OCI-LY1 (cell line): ENCODE data around the gene BTG4.

Experiments
- CTCF ChIP-seq: fragments of 200-600 bp; sonication (generic), shearing (Covaris generic); IDR thresholded peaks from 2 replicates; pipeline ENCODE4 v1.5.1; 2017; ENCODE audit warnings: mild to moderate bottlenecking, antibody characterized with exemption, low read length, moderate library complexity, mixed read lengths
- EZH2 ChIP-seq: fragments of 200-600 bp; sonication (generic), shearing (Covaris generic); IDR thresholded peaks from 2 replicates; pipeline ENCODE4 v1.8.0; 2017; ENCODE audit warnings: borderline replicate concordance, mixed run types, mild to moderate bottlenecking, antibody characterized with exemption, low read length, moderate library complexity, mixed read lengths

DNA sequence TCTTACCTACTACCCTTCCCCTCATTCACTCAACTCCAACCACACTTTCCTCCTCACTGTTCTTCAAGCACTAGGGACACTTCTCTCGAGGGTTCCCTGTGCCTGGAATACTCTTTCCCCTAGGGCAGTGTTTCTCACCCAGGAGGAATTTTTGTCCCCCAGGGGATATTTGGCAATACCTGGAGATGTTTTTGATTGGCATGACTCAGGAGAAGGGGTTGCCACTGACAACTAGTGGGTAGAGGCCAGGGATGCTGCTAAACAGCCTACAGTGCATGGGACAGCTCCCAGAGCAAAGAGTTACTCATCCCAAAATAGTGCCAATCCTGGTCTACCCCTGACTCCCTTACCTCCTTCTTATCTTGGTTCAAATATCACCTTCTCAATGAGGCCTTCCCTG lies 40.0 kb downstream of the BTG4 start:
- TF ChIP-seq CTCF (no peak), EZH2 (no peak)
